Astrocyte (in vitro differentiated cells and primary cell): ENCODE data around the gene SPTLC1. TPM values are rescaled to one million over a fixed set of nuclear protein-coding genes. Genes with fewer than 3 reads are reported as not detected.
A peak's percentile ranks its signal among the peaks of the same experiment; 100 is the strongest.

Experiments
- DNase-seq: peaks from one replicate; pipeline ENCODE4 v3.0.0-alpha.2; 2010; ENCODE audit warnings: low read depth
- FAIRE-seq: peaks from 2 replicates; lab custom pipeline; 2011; peaks lifted over from hg19 to GRCh38; lab: Jason Lieb, UNC
- H2AFZ ChIP-seq: 2 replicates; pipeline ENCODE4 v1.6.0; 2012; ENCODE audit warnings: low read depth, low read length, inconsistent platforms
- H3K27ac ChIP-seq: 2 replicates; pipeline ENCODE4 v1.5.1; 2011; ENCODE audit warnings: low read depth, low read length, inconsistent platforms
- H3K27me3 ChIP-seq: 2 replicates; pipeline ENCODE4 v1.6.0; 2011; ENCODE audit warnings: low read length, inconsistent platforms; ENCODE audit not compliant: insufficient read depth
- H3K36me3 ChIP-seq: 2 replicates; pipeline ENCODE4 v1.5.1; 2011; ENCODE audit warnings: low read length, inconsistent platforms; ENCODE audit not compliant: insufficient read depth
- H3K4me1 ChIP-seq: 2 replicates; pipeline ENCODE4 v1.5.1; 2011; ENCODE audit warnings: low read length, inconsistent platforms; ENCODE audit not compliant: insufficient read depth
- H3K4me2 ChIP-seq: 2 replicates; pipeline ENCODE4 v1.6.0; 2012; ENCODE audit warnings: low read length, inconsistent platforms
- H3K4me3 ChIP-seq: 2 replicates; pipeline ENCODE4 v1.5.1; 2011; ENCODE audit warnings: low read depth, mild to moderate bottlenecking, low read length, inconsistent platforms; ENCODE audit not compliant: insufficient read depth
- H3K79me2 ChIP-seq: 2 replicates; pipeline ENCODE4 v1.6.0; 2012; ENCODE audit warnings: mild to moderate bottlenecking, low read length, inconsistent platforms; ENCODE audit not compliant: insufficient read depth
- H3K9ac ChIP-seq: 2 replicates; pipeline ENCODE4 v1.6.0; 2012; ENCODE audit warnings: mild to moderate bottlenecking, low read length, inconsistent platforms
- H3K9me3 ChIP-seq: 2 replicates; pipeline ENCODE4 v1.5.1; 2012; ENCODE audit warnings: low read depth, mild to moderate bottlenecking, low read length, inconsistent platforms; ENCODE audit not compliant: insufficient read depth
- H4K20me1 ChIP-seq: 2 replicates; pipeline ENCODE4 v1.6.0; 2012; ENCODE audit warnings: low read length, inconsistent platforms; ENCODE audit not compliant: insufficient read depth
- H3K27ac Mint-ChIP-seq: one replicate; pipeline ENCODE4 v1.8.0; 2021; ENCODE audit warnings: mild to moderate bottlenecking, mixed read lengths; ENCODE audit not compliant: unreplicated experiment
- H3K27me3 Mint-ChIP-seq: one replicate; pipeline ENCODE4 v1.8.0; 2021; ENCODE audit warnings: low read depth, mixed read lengths; ENCODE audit not compliant: unreplicated experiment
- H3K36me3 Mint-ChIP-seq: one replicate; pipeline ENCODE4 v1.8.0; 2021; ENCODE audit warnings: low read depth, mixed read lengths; ENCODE audit not compliant: unreplicated experiment
- H3K4me1 Mint-ChIP-seq: one replicate; pipeline ENCODE4 v1.8.0; 2021; ENCODE audit warnings: low read depth, mixed read lengths; ENCODE audit not compliant: unreplicated experiment
- H3K4me3 Mint-ChIP-seq: one replicate; pipeline ENCODE4 v1.8.0; 2021; ENCODE audit warnings: mild to moderate bottlenecking, moderate library complexity, mixed read lengths; ENCODE audit not compliant: unreplicated experiment
- H3K9me3 Mint-ChIP-seq: one replicate; pipeline ENCODE4 v1.8.0; 2021; ENCODE audit warnings: mild to moderate bottlenecking, mixed read lengths; ENCODE audit not compliant: unreplicated experiment
- CTCF ChIP-seq: IDR thresholded peaks from 2 replicates; pipeline ENCODE4 v1.5.1; 2011; ENCODE audit warnings: low read depth, mild to moderate bottlenecking, inconsistent platforms, low read length, moderate library complexity; ENCODE audit not compliant: insufficient read depth
- EZH2 ChIP-seq: IDR thresholded peaks from 2 replicates; pipeline ENCODE4 v1.6.1; 2012; ENCODE audit warnings: mild to moderate bottlenecking, low read length, inconsistent platforms; ENCODE audit not compliant: insufficient read depth
- total RNA-seq: library from RNA; stranded (reverse); gene quantifications from 2 replicates; pipeline ENCODE4 v1.2.1, GENCODE V29; 2021

Gene SPTLC1
- total RNA-seq, 1 donor from 2014 or later = 75.9 TPM

DNA sequence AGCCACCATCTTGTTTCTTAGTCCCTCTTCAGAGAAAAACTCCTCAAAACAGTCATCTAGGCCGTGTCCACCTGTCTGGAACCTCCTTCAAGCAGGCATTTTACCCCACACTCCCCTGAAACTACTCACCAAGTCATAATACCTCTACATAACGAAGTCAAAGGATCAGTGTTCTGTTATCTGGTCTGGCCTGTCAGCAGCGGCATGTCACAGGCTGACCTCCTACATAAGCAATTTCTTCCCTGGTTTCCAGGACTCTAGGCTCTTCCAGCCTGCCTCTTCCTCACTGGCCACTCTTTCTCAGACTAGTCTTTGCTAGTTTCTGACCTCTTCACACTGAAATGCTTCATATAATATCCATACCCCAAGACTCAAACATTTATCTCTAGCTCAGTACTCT lies 72.2 kb downstream of the SPTLC1 start:
- Histone ChIP-seq H2AFZ (no peak overlapping the region), H3K4me1 (no peaks in the 10 kb centered on the region), H4K20me1 (no peaks in the 10 kb centered on the region), H3K9me3 (peaks cover 4% of the 10 kb centered on the region), H3K36me3 (peaks cover 33% of the 10 kb centered on the region), H3K4me3 (no peak overlapping the region), H3K9ac (no peak overlapping the region), H3K4me2 (no peak overlapping the region), H3K27me3 (no peaks in the 10 kb centered on the region), H3K79me2 (no peaks in the 10 kb centered on the region), H3K27ac (no peak overlapping the region)
- no peak overlapping the region for H3K27ac Mint-ChIP-seq
- H3K27me3 Mint-ChIP-seq = no peaks in the 10 kb centered on the region
- peaks cover 19% of the 10 kb centered on the region for H3K9me3 Mint-ChIP-seq
- peaks cover 3% of the 10 kb centered on the region for H3K4me1 Mint-ChIP-seq
- TF ChIP-seq CTCF (no peak), EZH2 (no peak)
- FAIRE-seq = no peak
- DNase-seq = no peak
- peaks cover 44% of the 10 kb centered on the region for H3K36me3 Mint-ChIP-seq
- no peak overlapping the region for H3K4me3 Mint-ChIP-seq

GRCh38 chr9:92042260-92042659 lies 73.0 kb downstream of the SPTLC1 start:
- Histone ChIP-seq H3K4me1 (no peaks in the 10 kb centered on the region), H3K36me3 (peaks cover 36% of the 10 kb centered on the region), H4K20me1 (no peaks in the 10 kb centered on the region), H3K27ac (no peak overlapping the region), H3K9me3 (peaks cover 4% of the 10 kb centered on the region), H3K79me2 (no peaks in the 10 kb centered on the region), H3K4me2 (no peak overlapping the region), H3K9ac (no peak overlapping the region), H2AFZ (no peak overlapping the region), H3K4me3 (no peak overlapping the region), H3K27me3 (no peaks in the 10 kb centered on the region)
- Mint-ChIP-seq H3K4me1 (peaks cover 8% of the 10 kb centered on the region), H3K4me3 (no peak overlapping the region), H3K36me3 (peaks cover 50% of the 10 kb centered on the region), H3K27me3 (no peaks in the 10 kb centered on the region), H3K27ac (no peak overlapping the region), H3K9me3 (peaks cover 19% of the 10 kb centered on the region)
- TF ChIP-seq CTCF (no peak), EZH2 (no peak)
- FAIRE-seq = no peak
- no peak for DNase-seq

- H3K4me1 Mint-ChIP-seq = peaks cover 8% of the 10 kb centered on the region
- no peaks in the 10 kb centered on the region for H4K20me1 ChIP-seq
- H2AFZ ChIP-seq = no peak overlapping the region
- H3K4me1 ChIP-seq = no peaks in the 10 kb centered on the region
- no peak overlapping the region for H3K4me2 ChIP-seq
- H3K27ac ChIP-seq = no peak overlapping the region
- H3K9me3 ChIP-seq = peaks cover under 1% of the 10 kb centered on the region
- FAIRE-seq (no peak), DNase-seq (no peak)
- H3K27ac Mint-ChIP-seq = peak overlapping the region; percentile 53
- H3K4me3 Mint-ChIP-seq = no peak overlapping the region
- no peaks in the 10 kb centered on the region for H3K27me3 Mint-ChIP-seq
- H3K36me3 Mint-ChIP-seq = peaks cover 37% of the 10 kb centered on the region
- no peak overlapping the region for H3K9ac ChIP-seq
- no peaks in the 10 kb centered on the region for H3K27me3 ChIP-seq
- H3K79me2 ChIP-seq = no peaks in the 10 kb centered on the region
- H3K4me3 ChIP-seq = no peak overlapping the region
- peaks cover 28% of the 10 kb centered on the region for H3K36me3 ChIP-seq
- H3K9me3 Mint-ChIP-seq = peaks cover 2% of the 10 kb centered on the region
- TF ChIP-seq CTCF (no peak), EZH2 (no peak)
Measured at GRCh38 chr9:92036756-92037155, 78.5 kb downstream of the SPTLC1 start.
